Stimulated activated naive CD8-positive, alpha-beta T cell treated with anti-CD3 and anti-CD28 coated beads, Interleukin-15, Interleukin-2, amounts not matched to agents 100 ng/mL and 50 ng/mL, for 24 hours (primary cell): ENCODE data around the gene DPP10.

Experiments
- H3K27ac Mint-ChIP-seq: one replicate; pipeline ENCODE4 v1.8.0; 2021; ENCODE audit warnings: mild to moderate bottlenecking, mixed read lengths
- H3K27me3 Mint-ChIP-seq: one replicate; pipeline ENCODE4 v1.8.0; 2021; ENCODE audit warnings: mixed read lengths
- H3K36me3 Mint-ChIP-seq: one replicate; pipeline ENCODE4 v1.8.0; 2021; ENCODE audit warnings: low read depth, mixed read lengths
- H3K4me1 Mint-ChIP-seq: one replicate; pipeline ENCODE4 v1.8.0; 2021; ENCODE audit warnings: low read depth, mixed read lengths
- H3K4me3 Mint-ChIP-seq: one replicate; pipeline ENCODE4 v1.8.0; 2021; ENCODE audit warnings: mild to moderate bottlenecking, mixed read lengths
- H3K9me3 Mint-ChIP-seq: one replicate; pipeline ENCODE4 v1.8.0; 2021; ENCODE audit warnings: mixed read lengths

DPP10 gene

GRCh38 chr2:115161081-115161770, 718.8 kb downstream of the DPP10 start:
- Mint-ChIP-seq H3K27me3 (peaks cover 34% of the 10 kb centered on the region), H3K4me3 (peak overlapping the region; percentile 11), H3K4me1 (peaks cover 4% of the 10 kb centered on the region), H3K36me3 (no peaks in the 10 kb centered on the region), H3K9me3 (no peaks in the 10 kb centered on the region), H3K27ac (no peak overlapping the region)

GRCh38 chr2:115161771-115162493, 719.5 kb downstream of the DPP10 start:
- Mint-ChIP-seq H3K27me3 (peaks cover 34% of the 10 kb centered on the region), H3K27ac (no peak overlapping the region), H3K9me3 (no peaks in the 10 kb centered on the region), H3K4me3 (no peak overlapping the region), H3K36me3 (no peaks in the 10 kb centered on the region), H3K4me1 (peaks cover 4% of the 10 kb centered on the region)

GRCh38 chr2:115162494-115163293, 720.3 kb downstream of the DPP10 start:
- Mint-ChIP-seq H3K27me3 (peaks cover 34% of the 10 kb centered on the region), H3K27ac (no peak overlapping the region), H3K4me3 (no peak overlapping the region), H3K36me3 (no peaks in the 10 kb centered on the region), H3K4me1 (peaks cover 4% of the 10 kb centered on the region), H3K9me3 (no peaks in the 10 kb centered on the region)

- Mint-ChIP-seq H3K27ac (no peak overlapping the region), H3K9me3 (no peaks in the 10 kb centered on the region), H3K27me3 (peaks cover 34% of the 10 kb centered on the region), H3K4me1 (peaks cover 4% of the 10 kb centered on the region), H3K36me3 (no peaks in the 10 kb centered on the region), H3K4me3 (no peak overlapping the region)
Observed at GRCh38 chr2:115163572-115163971, 721.1 kb downstream of the DPP10 start.

GRCh38 chr2:115165529-115166109, 723.2 kb downstream of the DPP10 start:
- no peak overlapping the region for H3K27ac Mint-ChIP-seq
- peaks cover 3% of the 10 kb centered on the region for H3K4me1 Mint-ChIP-seq

GRCh38 chr2:115168457-115168856, 726.0 kb downstream of the DPP10 start:
- Mint-ChIP-seq H3K36me3 (no peaks in the 10 kb centered on the region), H3K4me1 (no peaks in the 10 kb centered on the region), H3K4me3 (no peak overlapping the region), H3K9me3 (no peaks in the 10 kb centered on the region), H3K27ac (no peak overlapping the region), H3K27me3 (peaks cover 6% of the 10 kb centered on the region)

More at GRCh38 chr2:115165529-115166109, 723.2 kb downstream of the DPP10 start:
- Mint-ChIP-seq H3K27me3 (peaks cover 24% of the 10 kb centered on the region), H3K4me3 (no peak overlapping the region), H3K9me3 (no peaks in the 10 kb centered on the region), H3K36me3 (no peaks in the 10 kb centered on the region)

- no peak overlapping the region for H3K27ac Mint-ChIP-seq
- H3K36me3 Mint-ChIP-seq, result no peaks in the 10 kb centered on the region
- H3K4me3 Mint-ChIP-seq, result no peak overlapping the region
- no peaks in the 10 kb centered on the region for H3K27me3 Mint-ChIP-seq
- H3K9me3 Mint-ChIP-seq, result no peaks in the 10 kb centered on the region
- no peaks in the 10 kb centered on the region for H3K4me1 Mint-ChIP-seq
Observed at GRCh38 chr2:115169814-115170213, 727.4 kb downstream of the DPP10 start.

GRCh38 chr2:115171751-115172150, 729.3 kb downstream of the DPP10 start:
- Mint-ChIP-seq H3K27ac (no peak overlapping the region), H3K27me3 (no peaks in the 10 kb centered on the region), H3K4me1 (no peaks in the 10 kb centered on the region), H3K9me3 (no peaks in the 10 kb centered on the region), H3K4me3 (no peak overlapping the region), H3K36me3 (no peaks in the 10 kb centered on the region)

GRCh38 chr2:115174651-115175050, 732.2 kb downstream of the DPP10 start:
- Mint-ChIP-seq H3K9me3 (no peaks in the 10 kb centered on the region), H3K27ac (no peak overlapping the region), H3K4me1 (no peaks in the 10 kb centered on the region), H3K27me3 (no peaks in the 10 kb centered on the region), H3K4me3 (no peak overlapping the region), H3K36me3 (no peaks in the 10 kb centered on the region)

- no peaks in the 10 kb centered on the region for H3K27me3 Mint-ChIP-seq
- H3K4me1 Mint-ChIP-seq, result no peaks in the 10 kb centered on the region
- no peak overlapping the region for H3K4me3 Mint-ChIP-seq
- H3K27ac Mint-ChIP-seq, result no peak overlapping the region
- no peaks in the 10 kb centered on the region for H3K36me3 Mint-ChIP-seq
- H3K9me3 Mint-ChIP-seq, result peaks cover 9% of the 10 kb centered on the region
Observed at GRCh38 chr2:115183144-115183543, 740.7 kb downstream of the DPP10 start.

- no peak overlapping the region for H3K4me3 Mint-ChIP-seq
- H3K27ac Mint-ChIP-seq, result no peak overlapping the region
- H3K4me1 Mint-ChIP-seq, result no peaks in the 10 kb centered on the region
- H3K27me3 Mint-ChIP-seq, result no peaks in the 10 kb centered on the region
- H3K9me3 Mint-ChIP-seq, result peaks cover 20% of the 10 kb centered on the region
- no peaks in the 10 kb centered on the region for H3K36me3 Mint-ChIP-seq
Observed at GRCh38 chr2:115190459-115190858, 748.0 kb downstream of the DPP10 start.

GRCh38 chr2:115194623-115195022, 752.2 kb downstream of the DPP10 start:
- no peaks in the 10 kb centered on the region for H3K27me3 Mint-ChIP-seq
- H3K9me3 Mint-ChIP-seq, result peaks cover 3% of the 10 kb centered on the region
- no peak overlapping the region for H3K4me3 Mint-ChIP-seq
- no peak overlapping the region for H3K27ac Mint-ChIP-seq
- no peaks in the 10 kb centered on the region for H3K36me3 Mint-ChIP-seq
- H3K4me1 Mint-ChIP-seq, result no peaks in the 10 kb centered on the region

GRCh38 chr2:115196587-115196986, 754.1 kb downstream of the DPP10 start:
- Mint-ChIP-seq H3K27me3 (no peaks in the 10 kb centered on the region), H3K9me3 (no peaks in the 10 kb centered on the region), H3K4me3 (no peak overlapping the region), H3K36me3 (no peaks in the 10 kb centered on the region), H3K4me1 (no peaks in the 10 kb centered on the region), H3K27ac (no peak overlapping the region)

- no peaks in the 10 kb centered on the region for H3K27me3 Mint-ChIP-seq
- H3K27ac Mint-ChIP-seq, result no peak overlapping the region
- no peaks in the 10 kb centered on the region for H3K36me3 Mint-ChIP-seq
- no peaks in the 10 kb centered on the region for H3K4me1 Mint-ChIP-seq
- no peak overlapping the region for H3K4me3 Mint-ChIP-seq
- H3K9me3 Mint-ChIP-seq, result no peaks in the 10 kb centered on the region
Observed at GRCh38 chr2:115199966-115200365, 757.5 kb downstream of the DPP10 start.

- Mint-ChIP-seq H3K9me3 (no peaks in the 10 kb centered on the region), H3K27ac (no peak overlapping the region), H3K4me1 (no peaks in the 10 kb centered on the region), H3K4me3 (no peak overlapping the region), H3K36me3 (no peaks in the 10 kb centered on the region), H3K27me3 (no peaks in the 10 kb centered on the region)
Observed at GRCh38 chr2:115201386-115201785, 758.9 kb downstream of the DPP10 start.
